Esophagus (tissue), 2 donors: ENCODE data around the gene NRBP1. TPM values are rescaled to one million over a fixed set of nuclear protein-coding genes. Genes with fewer than 3 reads are reported as not detected.
A peak's percentile ranks its signal among the peaks of the same experiment; 100 is the strongest.
"Not testable (repeated sequence)": the region's sequence is repeated elsewhere in the genome, so short reads cannot be mapped to it uniquely, and the experiment has no call there.

ENCODE experiments used
- H3K27ac ChIP-seq, 2 donors: one replicate each; pipeline ENCODE4 v1.5.1; 2013; ENCODE audit warnings: low read depth in 2 of 2, mild to moderate bottlenecking in 2 of 2, inconsistent platforms in 1 of 2, low read length in 1 of 2, moderate library complexity in 1 of 2
- H3K27me3 ChIP-seq, 2 donors: one replicate each; pipeline ENCODE4 v1.6.1; 2013; ENCODE audit warnings: low read length in 2 of 2, control low read depth in 1 of 2, mild to moderate bottlenecking in 1 of 2; ENCODE audit not compliant: insufficient read depth in 2 of 2, control insufficient read depth in 1 of 2
- H3K36me3 ChIP-seq, 2 donors: one replicate each; pipeline ENCODE4 v1.6.1; 2013; ENCODE audit warnings: low read length in 1 of 2; ENCODE audit not compliant: control insufficient read depth in 2 of 2, insufficient read depth in 2 of 2
- H3K4me1 ChIP-seq, 2 donors: one replicate each; pipeline ENCODE4 v1.6.1; 2013; ENCODE audit warnings: low read length in 1 of 2; ENCODE audit not compliant: control insufficient read depth in 2 of 2, insufficient read depth in 2 of 2
- H3K4me3 ChIP-seq, 2 donors: one replicate each; pipeline ENCODE4 v1.5.1; 2013; ENCODE audit warnings: low read length in 2 of 2, mild to moderate bottlenecking in 2 of 2, low read depth in 1 of 2, moderate library complexity in 1 of 2
- H3K9me3 ChIP-seq, 2 donors: one replicate each; pipeline ENCODE4 v1.6.1; 2013; ENCODE audit warnings: mild to moderate bottlenecking in 2 of 2, low read depth in 1 of 2, low read length in 1 of 2, moderate library complexity in 1 of 2; ENCODE audit not compliant: control insufficient read depth in 2 of 2, insufficient read depth in 1 of 2
- WGBS, 2 donors: extraction: QIAGEN DNeasy Blood & Tissue Kit; methylation state at CpG; one replicate each; pipeline ENCODE4 v1.1.7; 2013; 5-methylcytosine and 5-hydroxymethylcytosine counted together
- polyA plus RNA-seq, 2 donors: library from polyadenylated mRNA; stranded (reverse); fragments of 200-250 nt; gene quantifications; one replicate each; pipeline ENCODE4 v1.2.3, GENCODE V29; 2013
- donor health status: healthy with polysubstance abuse.
- donor health status: Bipolar disorder and iron deficiency.

NRBP1 gene
- polyA plus RNA-seq, 2 donors, result 51.9 to 95.7 TPM

- 82 to 84% methylated on average over 4 of the region's 4 CpGs for WGBS, 2 donors
- no peak overlapping the region for H3K4me3 ChIP-seq
- no peaks in the 10 kb centered on the region for H3K9me3 ChIP-seq
- H3K4me1 ChIP-seq, result no peaks in the 10 kb centered on the region
- H3K27ac ChIP-seq, result no peak overlapping the region
- no peaks in the 10 kb centered on the region for H3K27me3 ChIP-seq
- no peaks in the 10 kb centered on the region for H3K36me3 ChIP-seq
Observed at GRCh38 chr2:27421660-27422250, 6.7 kb upstream of the NRBP1 start.

- H3K27ac ChIP-seq, result no peak overlapping the region
- no peaks in the 10 kb centered on the region for H3K4me1 ChIP-seq
- WGBS, 2 donors, result 95 to 96% methylated on average over 3 of the region's 3 CpGs
- H3K36me3 ChIP-seq, result no peaks in the 10 kb centered on the region
- H3K4me3 ChIP-seq, result no peak overlapping the region
- no peaks in the 10 kb centered on the region for H3K27me3 ChIP-seq
- H3K9me3 ChIP-seq, result no peaks in the 10 kb centered on the region
Observed at GRCh38 chr2:27422958-27423357, 5.5 kb upstream of the NRBP1 start.

GRCh38 chr2:27425039-27425438, 3.4 kb upstream of the NRBP1 start:
- not testable (repeated sequence) for H3K27me3 ChIP-seq, H3K27ac ChIP-seq, H3K4me3 ChIP-seq, H3K9me3 ChIP-seq, H3K36me3 ChIP-seq, H3K4me1 ChIP-seq
- 78 to 90% methylated on average over 10 of the region's 10 CpGs for WGBS, 2 donors

GRCh38 chr2:27427863-27428212, 593 bp upstream of the NRBP1 start:
- WGBS, 2 donors, result 12 to 18% methylated on average over 7 of the region's 7 CpGs
- Histone ChIP-seq H3K27ac (peak overlapping the region; percentile 99 to 100), H3K4me3 (peak overlapping the region; percentile 78 to 90), H3K4me1 (peaks cover 0 to 2% of the 10 kb centered on the region in 2 donors), H3K9me3 (no peaks in the 10 kb centered on the region), H3K36me3 (no peaks in the 10 kb centered on the region), H3K27me3 (no peaks in the 10 kb centered on the region)

- H3K4me3 ChIP-seq, result peak overlapping the region; percentile 78 to 90
- 1% methylated on average over 42 to 51 of the region's 51 CpGs for WGBS, 2 donors
- peaks cover under 1 to 6% of the 10 kb centered on the region in 2 donors for H3K36me3 ChIP-seq
- H3K9me3 ChIP-seq, result no peaks in the 10 kb centered on the region
- peak overlapping the region; percentile 99 to 100 for H3K27ac ChIP-seq
- H3K27me3 ChIP-seq, result no peaks in the 10 kb centered on the region
- peaks cover 0 to 2% of the 10 kb centered on the region in 2 donors for H3K4me1 ChIP-seq
Observed at GRCh38 chr2:27428978-27429541, 629 bp downstream of the NRBP1 start.

- peaks cover 0 to 2% of the 10 kb centered on the region in 2 donors for H3K4me1 ChIP-seq
- no peak overlapping the region for H3K4me3 ChIP-seq
- H3K36me3 ChIP-seq, result peaks cover 11 to 23% of the 10 kb centered on the region in 2 donors
- no peak overlapping the region for H3K27ac ChIP-seq
- H3K27me3 ChIP-seq, result no peaks in the 10 kb centered on the region
- no peaks in the 10 kb centered on the region for H3K9me3 ChIP-seq
Observed at GRCh38 chr2:27431395-27431794, 3.0 kb downstream of the NRBP1 start.

- H3K9me3 ChIP-seq, result no peaks in the 10 kb centered on the region
- peaks cover 22 to 40% of the 10 kb centered on the region in 2 donors for H3K36me3 ChIP-seq
- H3K4me1 ChIP-seq, result peaks cover 0 to under 1% of the 10 kb centered on the region in 2 donors
- 90 to 94% methylated on average over 6 of the region's 6 CpGs for WGBS, 2 donors
- no peak overlapping the region for H3K27ac ChIP-seq
- H3K4me3 ChIP-seq, result no peak overlapping the region
- no peaks in the 10 kb centered on the region for H3K27me3 ChIP-seq
Observed at GRCh38 chr2:27435628-27436027, 7.2 kb downstream of the NRBP1 start.

- H3K27ac ChIP-seq, result no peak overlapping the region
- WGBS, 2 donors, result 82% methylated on average over 10 of the region's 10 CpGs
- no peak overlapping the region for H3K4me3 ChIP-seq
- H3K9me3 ChIP-seq, result no peaks in the 10 kb centered on the region
- H3K4me1 ChIP-seq, result peaks cover 0 to 15% of the 10 kb centered on the region in 2 donors
- H3K27me3 ChIP-seq, result no peaks in the 10 kb centered on the region
- H3K36me3 ChIP-seq, result peaks cover 29 to 30% of the 10 kb centered on the region in 2 donors
Observed at GRCh38 chr2:27441226-27441926, 12.9 kb downstream of the NRBP1 start.

GRCh38 chr2:27441958-27442919, 13.8 kb downstream of the NRBP1 start, which contains the start of gene KRTCAP3:
Gene KRTCAP3, plus strand, starts transcription at chr2:27442381. Its CDS starts 32 bp downstream, at chr2:27442413.
- peaks cover 0 to 15% of the 10 kb centered on the region in 2 donors for H3K4me1 ChIP-seq
- H3K27me3 ChIP-seq, result no peaks in the 10 kb centered on the region
- H3K9me3 ChIP-seq, result no peaks in the 10 kb centered on the region
- H3K27ac ChIP-seq, result peak within 1 kb of the TSS; percentile 30 to 75
- WGBS, 2 donors, result 31 to 34% methylated on average over 67 to 80 of the region's 80 CpGs
- peak within 1 kb of the TSS; percentile 36 to 46 for H3K4me3 ChIP-seq
- peaks cover 23 to 24% of the 10 kb centered on the region in 2 donors for H3K36me3 ChIP-seq
